Natural killer cell (primary cell): ENCODE results near the gene ASCC3. TPM values are rescaled to one million over a fixed set of nuclear protein-coding genes. Genes with fewer than 3 reads are reported as not detected.

Source experiments
- ATAC-seq, 3 donors: fragments of 150-1000 bp in 2 of 3; fragments of 200-7000 bp in 1 of 3; cut with Tn5 transposase; 1 replicate in 1 of 3; 2 replicates in 2 of 3; pipeline ENCODE4 v1.10.0; 2021; ENCODE audit warnings: mild to moderate bottlenecking in 2 of 3, moderate library complexity in 2 of 3
- DNase-seq, 2 donors: peaks; one replicate each; pipeline versions ENCODE4 v3.0.0 to v3.0.0-alpha.2; 2013 to 2021; ENCODE audit warnings: mixed read lengths in 1 of 2
- H3K27ac ChIP-seq: one replicate; pipeline ENCODE4 v1.5.1; 2013; ENCODE audit warnings: mild to moderate bottlenecking, low read length
- H3K27me3 ChIP-seq: one replicate; pipeline ENCODE4 v1.6.1; 2013; ENCODE audit warnings: low read length; ENCODE audit not compliant: control insufficient read depth, insufficient read depth
- H3K36me3 ChIP-seq: one replicate; pipeline ENCODE4 v1.6.1; 2013; ENCODE audit warnings: low read length; ENCODE audit not compliant: control insufficient read depth, insufficient read depth
- H3K4me1 ChIP-seq: one replicate; pipeline ENCODE4 v1.6.1; 2013; ENCODE audit warnings: low read length; ENCODE audit not compliant: control insufficient read depth, insufficient read depth
- H3K4me3 ChIP-seq: one replicate; pipeline ENCODE4 v1.5.1; 2013; ENCODE audit warnings: low read length
- H3K9me3 ChIP-seq: one replicate; pipeline ENCODE4 v1.6.1; 2013; ENCODE audit warnings: low read length; ENCODE audit not compliant: control insufficient read depth, insufficient read depth
- H3K27ac Mint-ChIP-seq, 2 donors: one replicate each; pipeline ENCODE4 v1.8.0; 2022; ENCODE audit warnings: mild to moderate bottlenecking in 2 of 2, mixed read lengths in 2 of 2, moderate library complexity in 1 of 2
- H3K27me3 Mint-ChIP-seq, 2 donors: one replicate each; pipeline ENCODE4 v1.8.0; 2022; ENCODE audit warnings: low read depth in 2 of 2, mixed read lengths in 2 of 2
- H3K36me3 Mint-ChIP-seq: one replicate; pipeline ENCODE4 v1.8.0; 2022; ENCODE audit warnings: mixed read lengths
- H3K4me1 Mint-ChIP-seq, 2 donors: one replicate each; pipeline ENCODE4 v1.8.0; 2022; ENCODE audit warnings: mixed read lengths in 2 of 2
- H3K4me3 Mint-ChIP-seq: one replicate; pipeline ENCODE4 v1.8.0; 2022; ENCODE audit warnings: mild to moderate bottlenecking, moderate library complexity, mixed read lengths
- H3K9me3 Mint-ChIP-seq, 2 donors: one replicate each; pipeline ENCODE4 v1.8.0; 2022; ENCODE audit warnings: mixed read lengths in 2 of 2
- WGBS: methylation state at CpG from one replicate; pipeline ENCODE4 v1.1.7; 2013; ENCODE audit warnings: missing lambda C conversion rate; ENCODE audit not compliant: insufficient coverage; 5-methylcytosine and 5-hydroxymethylcytosine counted together
- intact Hi-C: fragments of 100-400 bp; cut with micrococcal nuclease; formaldehyde crosslinking; loops from one replicate; pipeline ENCODE4 v1.14.2; 2022
- total RNA-seq, 4 donors: library from RNA; stranded (reverse); fragments of 120-200 nt in 1 of 4; gene quantifications; one replicate each; pipeline versions ENCODE4 v1.2.3 to v1.2.4, GENCODE V29; 2013 to 2022
- TF ChIP-seq, protein P1 (sequence below): fragments of 200-600 bp; IDR thresholded peaks from one replicate; pipeline ENCODE4 v1.8.0; 2022; ENCODE audit warnings: antibody characterized with exemption

ASCC3 gene
- total RNA-seq, 3 donors from 2014 or later (not counting 1 experiment from before 2014, with no cell fraction given), result 42.3 to 50.0 (median 44.1) TPM

DNA sequence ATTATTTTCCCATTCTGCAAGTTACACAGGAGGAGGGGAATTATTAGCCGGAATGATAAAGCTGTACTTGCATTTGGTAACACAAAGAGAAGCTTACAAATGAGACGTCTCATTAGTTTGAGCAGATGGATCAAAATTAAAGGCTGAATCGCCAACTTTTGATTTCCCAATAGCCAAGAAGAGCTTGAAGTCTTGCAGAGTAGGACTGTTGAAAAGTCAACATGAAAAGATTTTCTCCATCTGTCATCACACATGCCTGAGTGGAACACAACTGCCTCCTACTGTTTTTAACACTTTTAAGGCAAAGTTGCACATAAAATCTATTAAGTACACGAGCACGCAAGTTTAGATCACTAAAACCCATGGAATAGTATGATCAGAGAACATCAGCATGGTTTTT is 176.2 kb downstream of the ASCC3 start:
- Histone ChIP-seq H3K4me3 (no peak overlapping the region), H3K27ac (no peak overlapping the region), H3K4me1 (no peaks in the 10 kb centered on the region), H3K9me3 (peaks cover 8% of the 10 kb centered on the region), H3K27me3 (no peaks in the 10 kb centered on the region), H3K36me3 (no peaks in the 10 kb centered on the region)
- H3K27me3 Mint-ChIP-seq, result no peaks in the 10 kb centered on the region
- no peaks in the 10 kb centered on the region for H3K4me1 Mint-ChIP-seq
- TF ChIP-seq, protein P1, sequence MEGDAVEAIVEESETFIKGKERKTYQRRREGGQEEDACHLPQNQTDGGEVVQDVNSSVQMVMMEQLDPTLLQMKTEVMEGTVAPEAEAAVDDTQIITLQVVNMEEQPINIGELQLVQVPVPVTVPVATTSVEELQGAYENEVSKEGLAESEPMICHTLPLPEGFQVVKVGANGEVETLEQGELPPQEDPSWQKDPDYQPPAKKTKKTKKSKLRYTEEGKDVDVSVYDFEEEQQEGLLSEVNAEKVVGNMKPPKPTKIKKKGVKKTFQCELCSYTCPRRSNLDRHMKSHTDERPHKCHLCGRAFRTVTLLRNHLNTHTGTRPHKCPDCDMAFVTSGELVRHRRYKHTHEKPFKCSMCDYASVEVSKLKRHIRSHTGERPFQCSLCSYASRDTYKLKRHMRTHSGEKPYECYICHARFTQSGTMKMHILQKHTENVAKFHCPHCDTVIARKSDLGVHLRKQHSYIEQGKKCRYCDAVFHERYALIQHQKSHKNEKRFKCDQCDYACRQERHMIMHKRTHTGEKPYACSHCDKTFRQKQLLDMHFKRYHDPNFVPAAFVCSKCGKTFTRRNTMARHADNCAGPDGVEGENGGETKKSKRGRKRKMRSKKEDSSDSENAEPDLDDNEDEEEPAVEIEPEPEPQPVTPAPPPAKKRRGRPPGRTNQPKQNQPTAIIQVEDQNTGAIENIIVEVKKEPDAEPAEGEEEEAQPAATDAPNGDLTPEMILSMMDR, result no peak
- intact Hi-C loops, result no loop called here
- H3K9me3 Mint-ChIP-seq, result peaks cover 2 to 5% of the 10 kb centered on the region in 2 donors
- ATAC-seq, result no peak
- H3K4me3 Mint-ChIP-seq, result no peak overlapping the region
- H3K27ac Mint-ChIP-seq, result no peak overlapping the region
- peaks cover 11% of the 10 kb centered on the region for H3K36me3 Mint-ChIP-seq
- DNase-seq, result no peak
- 100% methylated on average over 5 of the region's 5 CpGs for WGBS

DNA sequence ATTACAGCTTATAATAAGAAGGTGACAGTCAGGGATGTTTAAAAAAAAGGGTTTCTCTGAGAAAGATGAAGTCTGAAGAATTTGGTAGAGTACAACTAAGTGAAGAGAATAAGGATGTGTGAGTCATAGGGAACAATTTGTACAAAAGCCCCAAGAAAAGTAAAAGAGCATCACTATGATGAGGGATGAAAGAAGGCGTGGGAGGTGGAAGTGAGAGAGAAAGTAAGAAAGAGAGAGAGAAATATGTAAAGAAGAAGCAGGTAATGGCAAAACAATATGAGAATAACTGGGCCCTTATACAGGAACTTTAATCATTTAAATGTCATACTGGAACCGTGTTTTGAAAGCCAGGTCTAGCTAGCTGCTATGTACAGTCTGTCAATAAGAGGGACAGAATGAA is 179.4 kb downstream of the ASCC3 start:
- intact Hi-C loops, result no loop called here
- no peak for ATAC-seq
- no peak overlapping the region for H3K27ac ChIP-seq
- no peak for DNase-seq
- WGBS, result 93% methylated on average over 2 of the region's 2 CpGs
- peaks cover 10% of the 10 kb centered on the region for H3K9me3 ChIP-seq
- Mint-ChIP-seq H3K27me3 (no peaks in the 10 kb centered on the region), H3K9me3 (peaks cover 7 to 12% of the 10 kb centered on the region in 2 donors), H3K36me3 (peaks cover 20% of the 10 kb centered on the region), H3K27ac (no peak overlapping the region), H3K4me3 (no peak overlapping the region), H3K4me1 (peaks cover 0 to 5% of the 10 kb centered on the region in 2 donors)
- H3K27me3 ChIP-seq, result no peaks in the 10 kb centered on the region
- H3K36me3 ChIP-seq, result no peaks in the 10 kb centered on the region
- no peak overlapping the region for H3K4me3 ChIP-seq
- H3K4me1 ChIP-seq, result no peaks in the 10 kb centered on the region
- TF ChIP-seq, protein P1, result no peak

DNA sequence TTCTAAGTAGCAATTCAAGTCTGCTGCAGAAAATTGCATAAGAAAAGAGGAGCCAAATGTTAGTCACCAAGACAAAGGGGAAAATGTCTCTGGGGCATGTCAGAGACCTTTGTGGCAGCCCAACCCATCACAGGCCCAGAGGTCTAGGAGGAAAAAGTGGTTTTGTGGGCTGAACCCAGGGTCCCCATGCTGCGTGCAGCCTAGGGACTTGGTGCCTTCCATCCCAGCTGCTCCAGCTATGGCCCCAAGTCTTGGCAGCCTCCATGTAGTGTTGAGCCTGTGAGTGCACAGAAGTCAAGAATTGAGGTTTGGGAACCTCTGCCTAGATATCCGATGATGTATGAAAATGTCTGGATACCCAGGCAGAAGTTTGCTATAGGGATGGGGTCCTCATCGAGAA is 181.1 kb downstream of the ASCC3 start:
- H3K4me3 ChIP-seq, result no peak overlapping the region
- H3K27me3 ChIP-seq, result no peaks in the 10 kb centered on the region
- H3K4me1 Mint-ChIP-seq, result peaks cover 0 to 5% of the 10 kb centered on the region in 2 donors
- H3K27ac Mint-ChIP-seq, result no peak overlapping the region
- H3K36me3 Mint-ChIP-seq, result peaks cover 20% of the 10 kb centered on the region
- no peak for ATAC-seq
- no peaks in the 10 kb centered on the region for H3K4me1 ChIP-seq
- 95% methylated on average over 3 of the region's 3 CpGs for WGBS
- H3K36me3 ChIP-seq, result no peaks in the 10 kb centered on the region
- no peak overlapping the region for H3K4me3 Mint-ChIP-seq
- TF ChIP-seq, protein P1, result no peak
- H3K9me3 Mint-ChIP-seq, result peaks cover 7 to 12% of the 10 kb centered on the region in 2 donors
- H3K27ac ChIP-seq, result no peak overlapping the region
- no peak for DNase-seq
- intact Hi-C loops, result no loop called here
- no peaks in the 10 kb centered on the region for H3K27me3 Mint-ChIP-seq
- H3K9me3 ChIP-seq, result peaks cover 10% of the 10 kb centered on the region

DNA sequence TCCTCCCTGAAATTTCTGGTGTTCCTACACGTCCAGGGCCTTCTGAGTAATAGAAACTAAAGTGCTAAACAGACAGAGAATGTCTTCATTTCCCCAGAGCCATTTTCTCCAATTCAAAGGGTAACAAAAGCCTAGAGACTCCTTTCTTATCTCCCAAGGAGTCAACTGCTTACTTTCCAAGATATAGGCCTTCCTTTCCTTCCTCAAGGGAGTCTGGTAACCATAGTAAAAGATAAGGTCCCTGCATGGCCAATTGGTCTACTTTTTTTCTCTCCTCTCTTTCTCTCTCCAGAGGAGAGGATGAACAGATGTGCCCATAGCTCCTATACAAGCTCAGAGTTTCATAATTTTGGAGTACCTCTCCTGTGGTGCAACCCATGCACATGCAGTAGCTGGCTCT is 185.7 kb downstream of the ASCC3 start:
- intact Hi-C loops, result no loop called here
- no peak overlapping the region for H3K4me3 Mint-ChIP-seq
- H3K27ac Mint-ChIP-seq, result no peak overlapping the region
- H3K36me3 Mint-ChIP-seq, result peaks cover 9% of the 10 kb centered on the region
- peaks cover 0 to 5% of the 10 kb centered on the region in 2 donors for H3K4me1 Mint-ChIP-seq
- Histone ChIP-seq H3K9me3 (peaks cover 6% of the 10 kb centered on the region), H3K27me3 (no peaks in the 10 kb centered on the region), H3K4me3 (no peak overlapping the region), H3K36me3 (no peaks in the 10 kb centered on the region), H3K4me1 (no peaks in the 10 kb centered on the region), H3K27ac (no peak overlapping the region)
- no peak for DNase-seq
- peaks cover 5 to 6% of the 10 kb centered on the region in 2 donors for H3K9me3 Mint-ChIP-seq
- ATAC-seq, result no peak
- TF ChIP-seq, protein P1, result no peak
- H3K27me3 Mint-ChIP-seq, result no peaks in the 10 kb centered on the region
- 91% methylated on average over 1 of the region's 1 CpG for WGBS
